MCF 10A (cell line): ENCODE data around the gene DMAC2. TPM values are rescaled to one million over a fixed set of nuclear protein-coding genes. Genes with fewer than 3 reads are reported as not detected.
"Not testable (repeated sequence)": the region's sequence is repeated elsewhere in the genome, so short reads cannot be mapped to it uniquely, and the experiment has no call there.

Experiments
- Bru-seq: library from RNA; stranded (reverse); fragments of 400-500 nt; gene quantifications from one replicate; lab custom pipeline; 2021; lab: Mats Ljungman, UMichigan
- BruChase-seq, 2 experiments: library from RNA; stranded (reverse); fragments of 400-500 nt; gene quantifications; one replicate each; lab custom pipeline; 2021; lab: Mats Ljungman, UMichigan
- BruUV-seq: library from RNA; stranded (reverse); fragments of 400-500 nt; replicated peaks from 2 replicates; lab custom pipeline; 2021; lab: Mats Ljungman, UMichigan
- CTCF ChIA-PET: fragments of 300-600 bp; sonication (Branson Sonifier 250); formaldehyde crosslinking; extraction: SDS; loops from one replicate; lab custom pipeline; 2021; ENCODE audit warnings: antibody characterized with exemption, inconsistent platforms; lab: Yijun Ruan, JAX
- POLR2A ChIA-PET: fragments of 300-600, 350-650 bp; sonication (Branson Sonifier 250); formaldehyde crosslinking; extraction: SDS; loops from one replicate; lab custom pipeline; 2020; ENCODE audit warnings: antibody characterized with exemption, inconsistent platforms; lab: Yijun Ruan, JAX
- DNase-seq: peaks from one replicate; pipeline ENCODE4 v3.0.0-alpha.2; 2018; ENCODE audit not compliant: unreplicated experiment
- H3K27ac Mint-ChIP-seq: one replicate; pipeline ENCODE4 v1.8.0; 2022; ENCODE audit warnings: mild to moderate bottlenecking, low read depth, mixed read lengths; ENCODE audit not compliant: unreplicated experiment
- H3K27me3 Mint-ChIP-seq: one replicate; pipeline ENCODE4 v1.8.0; 2022; ENCODE audit warnings: mixed read lengths; ENCODE audit not compliant: insufficient read depth, unreplicated experiment
- H3K36me3 Mint-ChIP-seq: one replicate; pipeline ENCODE4 v1.8.0; 2022; ENCODE audit warnings: mild to moderate bottlenecking, moderate library complexity, mixed read lengths; ENCODE audit not compliant: insufficient read depth, unreplicated experiment
- H3K4me1 Mint-ChIP-seq: one replicate; pipeline ENCODE4 v1.8.0; 2022; ENCODE audit warnings: mixed read lengths; ENCODE audit not compliant: insufficient read depth, unreplicated experiment
- H3K4me3 Mint-ChIP-seq: one replicate; pipeline ENCODE4 v1.8.0; 2022; ENCODE audit warnings: mild to moderate bottlenecking, moderate library complexity, mixed read lengths; ENCODE audit not compliant: unreplicated experiment
- H3K9me3 Mint-ChIP-seq: one replicate; pipeline ENCODE4 v1.8.0; 2022; ENCODE audit warnings: mixed read lengths; ENCODE audit not compliant: unreplicated experiment
- intact Hi-C: fragments of 100-400 bp; cut with micrococcal nuclease; formaldehyde crosslinking; loops from 2 replicates; pipeline ENCODE4 v1.14.1; 2022
- long read RNA-seq: library from polyadenylated mRNA; stranded (forward); transcript quantifications from one replicate; pipeline ENCODE4 v2.0.0, GENCODE V29; 2022
- total RNA-seq: library from RNA; stranded (reverse); gene quantifications from 2 replicates; pipeline ENCODE4 v1.2.3, GENCODE V29; 2022
- TF ChIP-seq, protein P1 (sequence below): fragments of 200-600 bp; IDR thresholded peaks from one replicate; pipeline ENCODE4 v1.8.0; 2022; ENCODE audit warnings: antibody characterized with exemption, mild to moderate bottlenecking; ENCODE audit not compliant: unreplicated experiment

The DMAC2 gene
- total RNA-seq: 27.7 and 34.8 TPM in 2 replicates
- percentile 63 among the genes with signal in this experiment for Bru-seq, nascent RNA
- BruChase-seq, experiment 1, labeled RNA remaining after a 6-hour chase: percentile 77 among the genes with signal in this experiment
- BruChase-seq, experiment 2, labeled RNA remaining after a 2-hour chase: percentile 62 among the genes with signal in this experiment
- long read RNA-seq, transcript DMAC2-210 (5 exons, 1,622 nt): minor isoform, 6 of 90 reads
- long read RNA-seq, transcript DMAC2-201 (6 exons, 1,692 nt): major isoform, 59 of 90 reads
- long read RNA-seq, transcript DMAC2-208 (5 exons, 979 nt): minor isoform, 9 of 90 reads
- long read RNA-seq, partial matches to known transcripts: 10 of 90 reads
- long read RNA-seq, other reads (novel, unspliced or antisense): 5 of 90 reads

DNA sequence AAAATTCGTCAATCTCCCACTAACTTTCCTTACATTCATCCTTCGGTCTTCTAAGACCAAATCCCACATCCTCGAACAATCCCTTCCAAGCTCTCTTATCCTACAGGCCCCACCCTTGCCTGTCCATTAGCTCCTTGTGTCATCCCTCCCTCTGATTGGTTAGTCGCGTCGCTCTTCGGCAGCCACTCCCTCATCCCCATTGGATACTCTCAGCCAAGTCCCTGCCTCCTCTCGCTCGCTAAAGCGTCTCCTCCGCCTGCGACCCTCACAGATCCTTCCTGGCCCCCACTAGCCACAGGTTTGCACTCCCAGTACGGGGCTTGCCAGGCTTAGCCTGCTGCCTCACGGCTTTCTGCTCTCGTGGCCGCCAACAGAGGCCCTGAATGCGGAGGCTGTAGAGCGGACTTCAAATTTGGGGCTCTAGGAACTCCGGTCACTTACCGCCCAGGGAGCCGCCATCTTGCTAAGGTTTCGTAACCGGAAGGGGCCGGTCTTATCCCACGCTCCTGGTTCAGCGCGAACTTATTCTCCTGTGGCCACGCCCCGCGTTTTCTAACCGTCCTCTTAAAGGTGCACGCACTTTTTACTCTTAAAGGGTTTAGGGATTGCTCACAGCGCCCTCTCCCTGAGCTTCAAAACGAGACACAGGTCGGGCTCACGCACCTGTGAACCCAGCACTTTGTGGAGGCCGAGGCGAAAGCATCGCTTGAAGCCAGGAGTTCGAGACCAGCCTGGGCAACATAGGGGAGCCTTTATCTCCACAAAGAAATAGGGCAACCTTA lies at the start of gene DMAC2:
Gene DMAC2 (minus strand): TSS at position 472 of the 782 bp plus-strand sequence. CDS start 13 bp downstream, at position 459.
- POLR2A ChIA-PET: interaction anchor here (0.6 to 2.6 kb wide), 30 partner anchors 8 to 814 kb away, joined by 3 to 12 read pairs (median 4); partner anchors contain the start of genes B3GNT8, B9D2, BCKDHA and CCDC97
- TF ChIP-seq, protein P1, sequence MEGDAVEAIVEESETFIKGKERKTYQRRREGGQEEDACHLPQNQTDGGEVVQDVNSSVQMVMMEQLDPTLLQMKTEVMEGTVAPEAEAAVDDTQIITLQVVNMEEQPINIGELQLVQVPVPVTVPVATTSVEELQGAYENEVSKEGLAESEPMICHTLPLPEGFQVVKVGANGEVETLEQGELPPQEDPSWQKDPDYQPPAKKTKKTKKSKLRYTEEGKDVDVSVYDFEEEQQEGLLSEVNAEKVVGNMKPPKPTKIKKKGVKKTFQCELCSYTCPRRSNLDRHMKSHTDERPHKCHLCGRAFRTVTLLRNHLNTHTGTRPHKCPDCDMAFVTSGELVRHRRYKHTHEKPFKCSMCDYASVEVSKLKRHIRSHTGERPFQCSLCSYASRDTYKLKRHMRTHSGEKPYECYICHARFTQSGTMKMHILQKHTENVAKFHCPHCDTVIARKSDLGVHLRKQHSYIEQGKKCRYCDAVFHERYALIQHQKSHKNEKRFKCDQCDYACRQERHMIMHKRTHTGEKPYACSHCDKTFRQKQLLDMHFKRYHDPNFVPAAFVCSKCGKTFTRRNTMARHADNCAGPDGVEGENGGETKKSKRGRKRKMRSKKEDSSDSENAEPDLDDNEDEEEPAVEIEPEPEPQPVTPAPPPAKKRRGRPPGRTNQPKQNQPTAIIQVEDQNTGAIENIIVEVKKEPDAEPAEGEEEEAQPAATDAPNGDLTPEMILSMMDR: peak; percentile 30
- Mint-ChIP-seq H3K4me3 (no peak within 1 kb of the TSS), H3K36me3 (peaks cover 23% of the 10 kb centered on the region), H3K4me1 (peaks cover 13% of the 10 kb centered on the region), H3K9me3 (no peaks in the 10 kb centered on the region), H3K27me3 (peaks cover 20% of the 10 kb centered on the region), H3K27ac (peak within 1 kb of the TSS; percentile 39)
- intact Hi-C loops: loop anchor here (1.0 kb wide), 1 partner anchor 42 kb away; the partner anchor contains the start of genes BCKDHA and EXOSC5
- TSS peak; percentile 74 for BruUV-seq
- DNase-seq: peak; percentile 100
- CTCF ChIA-PET: interaction anchor here (0.8 to 2.0 kb wide), 9 partner anchors 9 to 131 kb away, joined by 3 to 10 read pairs (median 4); no protein-coding TSS in a partner anchor

DNA sequence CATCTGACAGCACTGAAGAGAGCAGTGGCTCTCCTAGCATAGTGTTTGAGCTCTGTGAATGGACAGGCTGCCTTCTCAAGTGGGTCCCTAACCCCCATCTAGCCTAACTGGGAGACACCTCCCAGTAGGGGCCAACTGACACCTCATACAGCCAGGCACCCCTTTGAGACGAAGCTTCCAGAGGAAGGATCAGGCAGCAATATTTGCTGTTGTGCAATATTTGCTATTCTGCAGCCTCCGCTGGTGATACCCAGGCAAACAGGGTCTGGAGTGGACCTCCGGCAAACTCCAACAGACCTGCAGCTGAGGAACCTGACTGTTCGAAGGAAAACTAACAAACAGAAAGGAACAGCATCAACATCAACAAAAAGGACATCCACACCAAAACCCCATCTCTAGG lies 47.2 kb upstream of the DMAC2 start:
- intact Hi-C loops, BruUV-seq, H3K27ac Mint-ChIP-seq, POLR2A ChIA-PET, H3K4me3 Mint-ChIP-seq, H3K36me3 Mint-ChIP-seq, H3K4me1 Mint-ChIP-seq, DNase-seq, H3K9me3 Mint-ChIP-seq: not testable (repeated sequence)
- H3K27me3 Mint-ChIP-seq: peaks cover 68% of the 10 kb centered on the region
- CTCF ChIA-PET: interaction anchor here (0.6 to 2.7 kb wide), 5 partner anchors 10 to 1153 kb away, joined by 3 to 8 read pairs (median 3); no protein-coding TSS in a partner anchor

DNA sequence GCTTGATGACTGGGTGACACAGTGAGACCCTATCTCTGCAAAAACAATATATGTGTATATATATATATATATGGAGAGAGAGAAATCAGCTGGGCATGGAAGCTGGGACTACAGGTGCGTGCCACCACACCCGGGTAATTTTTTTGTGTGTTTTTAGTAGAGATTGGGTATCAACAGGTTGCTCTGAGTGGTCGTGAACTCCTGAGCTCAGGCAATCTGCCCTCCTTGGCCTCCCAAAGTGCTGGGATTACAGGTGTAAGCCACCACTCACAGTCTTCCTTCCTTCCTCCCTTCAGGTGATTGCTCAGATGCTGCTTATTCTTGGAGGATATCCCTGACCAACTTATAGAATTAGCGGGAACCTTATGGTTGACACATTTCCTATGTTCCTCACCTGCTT lies 45.1 kb upstream of the DMAC2 start:
- Mint-ChIP-seq H3K27ac (no peak overlapping the region), H3K4me1 (peaks cover 3% of the 10 kb centered on the region), H3K36me3 (no peaks in the 10 kb centered on the region), H3K4me3 (no peak overlapping the region), H3K27me3 (peaks cover 82% of the 10 kb centered on the region), H3K9me3 (peaks cover 8% of the 10 kb centered on the region)
- intact Hi-C loops: no loop called here
- no TSS peak for BruUV-seq
- TF ChIP-seq, protein P1: no peak
- ChIA-PET POLR2A (no interaction called here), CTCF (interaction anchor here (0.5 to 2.7 kb wide), 2 partner anchors 36 to 473 kb away, joined by 3 to 8 read pairs; no protein-coding TSS in a partner anchor)
- DNase-seq: no peak

DNA sequence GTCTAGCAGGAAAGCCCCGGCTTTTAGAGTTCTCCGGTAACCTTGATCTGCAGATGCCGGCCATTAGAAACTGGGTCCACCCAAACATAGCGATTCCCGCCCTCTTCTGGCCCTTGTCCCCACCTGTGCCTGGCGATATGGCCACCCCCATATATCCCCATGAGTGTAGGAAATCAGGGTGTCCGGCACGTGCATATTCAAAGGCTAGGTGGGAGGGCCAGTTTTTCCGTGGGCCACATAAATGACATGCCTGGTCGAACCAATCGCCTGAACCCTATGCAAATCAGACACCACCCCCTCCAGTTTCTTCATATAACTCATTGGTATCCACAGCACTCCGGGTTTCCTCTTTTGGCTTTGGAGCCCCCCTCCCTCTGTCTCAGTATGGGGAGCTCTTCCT lies 40.6 kb upstream of the DMAC2 start:
- ChIA-PET CTCF (interaction anchor here (0.9 to 2.1 kb wide), 3 partner anchors 30 to 90 kb away, joined by 3 to 5 read pairs (median 3); no protein-coding TSS in a partner anchor), POLR2A (no interaction called here)
- Mint-ChIP-seq H3K9me3 (no peaks in the 10 kb centered on the region), H3K4me3 (no peak overlapping the region), H3K27ac (no peak overlapping the region), H3K27me3 (peaks cover 85% of the 10 kb centered on the region), H3K4me1 (peaks cover 7% of the 10 kb centered on the region), H3K36me3 (no peaks in the 10 kb centered on the region)
- TF ChIP-seq, protein P1: no peak
- intact Hi-C loops: no loop called here
- BruUV-seq: no TSS peak
- DNase-seq: no peak
